Measurements from ENCODE around the gene WDR27. TPM values are rescaled to one million over a fixed set of nuclear protein-coding genes. Genes with fewer than 3 reads are reported as not detected.

WDR27 gene
- total RNA-seq, 2 donors from 2014 or later = 19.6 to 59.1 TPM

- peaks cover 0 to 7% of the 10 kb centered on the region in 2 donors for H3K4me1 Mint-ChIP-seq (ENCODE audit: low read depth in 2 of 2)
- H3K27ac Mint-ChIP-seq = no peak overlapping the region
- no peak for DNase-seq (ENCODE audit: low spot score)
- no peaks in the 10 kb centered on the region for H3K9me3 Mint-ChIP-seq
- ATAC-seq = no peak
- H3K27me3 Mint-ChIP-seq = peaks cover 0 to 7% of the 10 kb centered on the region in 2 donors
- H3K4me3 Mint-ChIP-seq = no peak overlapping the region
- H3K36me3 Mint-ChIP-seq = peaks cover 4% of the 10 kb centered on the region
Observed at GRCh38 chr6:169577974-169578373, 123.9 kb downstream of the WDR27 start.

DNA sequence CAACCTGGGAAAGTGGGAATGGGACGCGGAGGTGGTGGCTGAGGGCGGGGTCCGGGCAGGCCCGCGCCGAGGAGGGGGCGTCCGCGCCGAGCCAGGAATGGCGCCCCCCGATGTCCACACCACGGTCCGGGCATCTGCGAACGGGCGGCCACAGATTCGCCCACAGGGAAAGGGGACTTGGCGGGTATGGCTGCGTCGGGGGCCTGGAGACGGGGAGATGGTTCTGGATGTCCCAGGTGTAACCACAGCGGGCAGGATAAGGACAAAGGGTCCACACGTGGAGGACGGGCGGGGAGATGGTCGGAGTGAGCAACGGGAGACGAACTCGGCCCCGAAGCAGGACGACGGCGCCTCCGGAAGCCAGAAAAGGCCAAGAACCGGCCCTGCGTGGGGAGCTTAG is 124.6 kb downstream of the WDR27 start:
- DNase-seq (ENCODE audit: low spot score) (no peak), ATAC-seq (no peak)
- Mint-ChIP-seq H3K36me3 (peaks cover 4% of the 10 kb centered on the region), H3K27me3 (peaks cover 0 to 7% of the 10 kb centered on the region in 2 donors), H3K27ac (no peak overlapping the region), H3K9me3 (no peaks in the 10 kb centered on the region), H3K4me3 (no peak overlapping the region), H3K4me1 (ENCODE audit: low read depth in 2 of 2) (peaks cover 0 to 7% of the 10 kb centered on the region in 2 donors)

GRCh38 chr6:169575821-169576220 is 126.0 kb downstream of the WDR27 start:
- H3K4me3 Mint-ChIP-seq = no peak overlapping the region
- DNase-seq (ENCODE audit: low spot score) = no peak
- no peak overlapping the region for H3K27ac Mint-ChIP-seq
- peaks cover 0 to 7% of the 10 kb centered on the region in 2 donors for H3K4me1 Mint-ChIP-seq (ENCODE audit: low read depth in 2 of 2)
- no peak for ATAC-seq
- H3K27me3 Mint-ChIP-seq = peaks cover 0 to 7% of the 10 kb centered on the region in 2 donors
- peaks cover 4% of the 10 kb centered on the region for H3K36me3 Mint-ChIP-seq
- H3K9me3 Mint-ChIP-seq = no peaks in the 10 kb centered on the region

DNA sequence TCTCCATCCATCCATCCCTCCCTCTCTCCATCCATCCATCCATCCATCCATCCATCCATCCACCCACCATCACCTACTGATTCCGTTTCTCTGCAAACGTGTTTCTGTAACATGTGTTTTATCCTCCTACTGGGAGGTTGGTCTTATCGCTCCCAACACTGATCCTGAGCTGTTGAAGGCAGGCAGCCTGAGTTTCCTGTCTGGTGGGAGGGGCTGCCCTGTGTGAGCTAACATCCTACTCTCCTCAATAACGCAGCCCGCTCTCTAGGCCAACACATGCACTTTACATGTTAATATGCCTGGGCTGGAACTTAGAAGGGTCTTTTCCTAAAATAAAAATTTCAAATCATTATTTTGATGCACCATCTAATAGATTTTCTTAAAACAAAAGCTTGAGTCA is 126.5 kb downstream of the WDR27 start:
- H3K4me3 Mint-ChIP-seq = no peak overlapping the region
- H3K27ac Mint-ChIP-seq = no peak overlapping the region
- peaks cover 0 to 7% of the 10 kb centered on the region in 2 donors for H3K27me3 Mint-ChIP-seq
- DNase-seq (ENCODE audit: low spot score) (no peak), ATAC-seq (no peak)
- peaks cover 0 to 7% of the 10 kb centered on the region in 2 donors for H3K4me1 Mint-ChIP-seq (ENCODE audit: low read depth in 2 of 2)
- no peaks in the 10 kb centered on the region for H3K9me3 Mint-ChIP-seq
- peaks cover 4% of the 10 kb centered on the region for H3K36me3 Mint-ChIP-seq

GRCh38 chr6:169574420-169574819 is 127.4 kb downstream of the WDR27 start:
- Mint-ChIP-seq H3K4me1 (ENCODE audit: low read depth in 2 of 2) (peaks cover 0 to under 1% of the 10 kb centered on the region in 2 donors), H3K27me3 (peaks cover 0 to 7% of the 10 kb centered on the region in 2 donors), H3K27ac (no peak overlapping the region), H3K9me3 (no peaks in the 10 kb centered on the region), H3K36me3 (peaks cover 4% of the 10 kb centered on the region), H3K4me3 (no peak overlapping the region)
- DNase-seq (ENCODE audit: low spot score) (no peak), ATAC-seq (no peak)

GRCh38 chr6:169573883-169574282 is 127.9 kb downstream of the WDR27 start:
- peaks cover 0 to 7% of the 10 kb centered on the region in 2 donors for H3K27me3 Mint-ChIP-seq
- ATAC-seq (no peak), DNase-seq (ENCODE audit: low spot score) (no peak)
- H3K9me3 Mint-ChIP-seq = no peaks in the 10 kb centered on the region
- H3K27ac Mint-ChIP-seq = no peak overlapping the region
- peaks cover 4% of the 10 kb centered on the region for H3K36me3 Mint-ChIP-seq
- H3K4me1 Mint-ChIP-seq (ENCODE audit: low read depth in 2 of 2) = no peaks in the 10 kb centered on the region
- no peak overlapping the region for H3K4me3 Mint-ChIP-seq

GRCh38 chr6:169571123-169571962 is 130.5 kb downstream of the WDR27 start:
- DNase-seq (ENCODE audit: low spot score) (no peak), ATAC-seq (no peak)
- Mint-ChIP-seq H3K4me3 (no peak overlapping the region), H3K27me3 (no peaks in the 10 kb centered on the region), H3K9me3 (no peaks in the 10 kb centered on the region), H3K27ac (no peak overlapping the region), H3K4me1 (ENCODE audit: low read depth in 2 of 2) (peaks cover 0 to 11% of the 10 kb centered on the region in 2 donors), H3K36me3 (no peaks in the 10 kb centered on the region)

DNA sequence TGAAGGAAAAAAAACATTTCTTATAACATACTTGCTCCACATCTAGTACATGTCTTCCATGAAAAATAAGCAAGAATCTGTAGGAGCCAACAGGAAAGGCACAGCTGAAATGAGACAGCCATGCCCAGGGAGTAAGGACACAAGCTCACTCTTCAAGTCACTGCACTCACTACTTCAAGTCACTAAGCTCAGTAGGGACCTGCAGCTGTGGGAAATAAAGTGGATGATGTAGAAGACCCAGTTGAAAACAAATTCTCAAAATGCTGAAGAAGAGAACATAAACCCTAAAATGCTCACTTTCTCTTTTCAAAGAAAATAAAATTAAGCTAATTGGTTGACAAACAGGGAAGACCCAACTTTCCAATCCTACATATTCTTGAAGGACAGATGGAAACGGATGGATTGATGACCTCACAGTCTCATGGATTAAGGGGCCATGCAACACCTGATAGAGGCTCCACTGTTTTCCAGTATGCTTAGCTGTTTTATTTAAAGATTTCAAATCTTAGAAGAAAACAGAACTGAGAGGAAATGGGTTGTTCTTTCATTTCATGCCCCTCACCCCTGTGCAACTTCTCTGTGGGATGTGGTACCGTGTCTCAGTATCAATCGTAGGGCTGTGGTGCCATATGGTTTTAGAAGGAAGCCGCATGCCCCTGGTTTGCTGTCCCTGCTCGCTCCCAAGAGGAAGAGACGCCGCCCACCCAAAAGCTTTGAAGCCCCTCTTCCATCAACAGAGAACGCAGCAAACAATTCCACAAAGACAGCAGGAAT is 133.3 kb downstream of the WDR27 start:
- Mint-ChIP-seq H3K4me1 (ENCODE audit: low read depth in 2 of 2) (peaks cover 0 to 11% of the 10 kb centered on the region in 2 donors), H3K9me3 (no peaks in the 10 kb centered on the region), H3K27ac (no peak overlapping the region), H3K36me3 (no peaks in the 10 kb centered on the region), H3K27me3 (no peaks in the 10 kb centered on the region), H3K4me3 (no peak overlapping the region)
- DNase-seq (ENCODE audit: low spot score) (no peak), ATAC-seq (no peak)

- DNase-seq (ENCODE audit: low spot score) = no peak
- Mint-ChIP-seq H3K4me3 (no peak overlapping the region), H3K9me3 (no peaks in the 10 kb centered on the region), H3K27me3 (no peaks in the 10 kb centered on the region), H3K27ac (no peak overlapping the region), H3K4me1 (ENCODE audit: low read depth in 2 of 2) (peaks cover 0 to 11% of the 10 kb centered on the region in 2 donors), H3K36me3 (no peaks in the 10 kb centered on the region)
- no peak for ATAC-seq
Observed at GRCh38 chr6:169567819-169568218, 134.0 kb downstream of the WDR27 start.

GRCh38 chr6:169566961-169567750 is 134.7 kb downstream of the WDR27 start:
- no peak overlapping the region for H3K27ac Mint-ChIP-seq
- no peaks in the 10 kb centered on the region for H3K27me3 Mint-ChIP-seq
- ATAC-seq = no peak
- H3K36me3 Mint-ChIP-seq = no peaks in the 10 kb centered on the region
- H3K4me1 Mint-ChIP-seq (ENCODE audit: low read depth in 2 of 2) = peaks cover 0 to 11% of the 10 kb centered on the region in 2 donors
- DNase-seq (ENCODE audit: low spot score) = no peak
- H3K9me3 Mint-ChIP-seq = no peaks in the 10 kb centered on the region
- no peak overlapping the region for H3K4me3 Mint-ChIP-seq

DNA sequence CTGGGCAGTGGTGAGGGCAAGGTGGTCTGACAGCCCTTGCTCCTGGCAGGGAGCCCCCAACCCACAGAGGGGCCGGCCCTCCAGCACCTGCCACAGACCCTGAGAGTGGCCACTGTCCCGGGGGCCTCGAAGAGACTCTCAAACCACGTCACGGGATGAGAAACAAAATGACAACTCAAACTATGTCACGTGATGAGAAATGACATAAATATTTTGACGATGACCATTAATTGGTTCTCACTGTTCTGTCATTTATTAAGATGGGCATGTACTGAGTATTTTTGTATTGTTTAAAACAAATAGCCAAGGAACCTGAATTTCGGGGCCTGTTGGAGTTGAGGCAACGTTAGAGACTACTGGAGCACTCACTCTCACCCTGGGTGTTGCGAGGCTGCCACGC is 135.5 kb downstream of the WDR27 start:
- no peak overlapping the region for H3K27ac Mint-ChIP-seq
- no peaks in the 10 kb centered on the region for H3K9me3 Mint-ChIP-seq
- DNase-seq (ENCODE audit: low spot score) (no peak), ATAC-seq (no peak)
- H3K27me3 Mint-ChIP-seq = no peaks in the 10 kb centered on the region
- no peaks in the 10 kb centered on the region for H3K36me3 Mint-ChIP-seq
- no peak overlapping the region for H3K4me3 Mint-ChIP-seq
- peaks cover 0 to 11% of the 10 kb centered on the region in 2 donors for H3K4me1 Mint-ChIP-seq (ENCODE audit: low read depth in 2 of 2)

GRCh38 chr6:169564453-169565240 is 137.2 kb downstream of the WDR27 start:
- Mint-ChIP-seq H3K4me1 (ENCODE audit: low read depth in 2 of 2) (peaks cover 0 to 11% of the 10 kb centered on the region in 2 donors), H3K36me3 (no peaks in the 10 kb centered on the region), H3K9me3 (no peaks in the 10 kb centered on the region), H3K4me3 (no peak overlapping the region), H3K27ac (no peak overlapping the region), H3K27me3 (no peaks in the 10 kb centered on the region)
- no peak for DNase-seq (ENCODE audit: low spot score)
- ATAC-seq = peak in 1 of 2 donors; percentile 45

- ATAC-seq = no peak
- H3K36me3 Mint-ChIP-seq = no peaks in the 10 kb centered on the region
- H3K27ac Mint-ChIP-seq = no peak overlapping the region
- H3K4me1 Mint-ChIP-seq (ENCODE audit: low read depth in 2 of 2) = peaks cover 0 to 6% of the 10 kb centered on the region in 2 donors
- no peaks in the 10 kb centered on the region for H3K9me3 Mint-ChIP-seq
- H3K27me3 Mint-ChIP-seq = no peaks in the 10 kb centered on the region
- no peak for DNase-seq (ENCODE audit: low spot score)
- no peak overlapping the region for H3K4me3 Mint-ChIP-seq
Observed at GRCh38 chr6:169561665-169562064, 140.2 kb downstream of the WDR27 start.

Data from natural killer cell treated with Interleukin-12 subunit alpha and Interleukin-12 subunit beta and Interleukin-15 and Interleukin-18, amount 100 ng/mL, for 72 hours (primary cell).